Spleen (tissue), 11 donors: ENCODE measurements around the gene RDH11. TPM values are rescaled to one million over a fixed set of nuclear protein-coding genes. Genes with fewer than 3 reads are reported as not detected.
"Not testable (repeated sequence)": the region's sequence is repeated elsewhere in the genome, so short reads cannot be mapped to it uniquely, and the experiment has no call there.

Experiments used
- DNase-seq: peaks from one replicate; pipeline ENCODE4 v3.0.0-alpha.2; 2020
- H3K27ac ChIP-seq, 8 donors: fragments of 200-600 bp; sonication (generic) in 7 of 8; 1 replicate in 4 of 8; 2 replicates in 4 of 8; pipeline versions ENCODE4 v1.5.0 to v1.8.0; 2016 to 2021; ENCODE audit warnings: inconsistent platforms in 4 of 8, mild to moderate bottlenecking in 4 of 8, moderate library complexity in 1 of 8
- H3K27me3 ChIP-seq, 7 donors: fragments of 200-600 bp; sonication (generic) in 6 of 7; replicated peaks in 1 of 7; 1 replicate in 4 of 7; 2 replicates in 3 of 7; pipeline versions ENCODE4 v1.5.0 to v1.8.0; 2016 to 2021; ENCODE audit warnings: inconsistent platforms in 3 of 7, mild to moderate bottlenecking in 1 of 7
- H3K36me3 ChIP-seq, 6 donors: fragments of 200-600 bp; sonication (generic) in 5 of 6; 1 replicate in 4 of 6; 2 replicates in 2 of 6; pipeline versions ENCODE4 v1.5.0 to v1.8.0; 2016 to 2021; ENCODE audit warnings: inconsistent platforms in 2 of 6
- H3K4me1 ChIP-seq, 6 donors: fragments of 200-600 bp; sonication (generic) in 5 of 6; 1 replicate in 3 of 6; 2 replicates in 3 of 6; pipeline versions ENCODE4 v1.5.0 to v1.8.0; 2016 to 2021; ENCODE audit warnings: inconsistent platforms in 3 of 6
- H3K4me3 ChIP-seq, 8 donors: fragments of 200-600 bp; sonication (generic) in 7 of 8; 1 replicate in 4 of 8; 2 replicates in 4 of 8; pipeline versions ENCODE4 v1.5.0 to v1.8.0; 2016 to 2021; ENCODE audit warnings: inconsistent platforms in 4 of 8, mild to moderate bottlenecking in 4 of 8, moderate library complexity in 2 of 8
- H3K9me3 ChIP-seq, 8 donors: fragments of 200-600 bp; sonication (generic) in 7 of 8; 1 replicate in 4 of 8; 2 replicates in 4 of 8; pipeline versions ENCODE4 v1.5.0 to v1.8.0; 2016 to 2021; ENCODE audit warnings: inconsistent platforms in 4 of 8
- CTCF ChIP-seq, 11 experiments: fragments of 200-600 bp in 7 of 11; fragments of 450-650 bp in 4 of 11; sonication (generic) in 4 of 11; IDR thresholded peaks in 8 of 11; conservative IDR thresholded peaks in 3 of 11; 1 replicate in 7 of 11; 2 replicates in 4 of 11; pipeline versions ENCODE4 v1.4.0 to v1.8.0; 2016 to 2021; ENCODE audit warnings: antibody characterized with exemption in 11 of 11, inconsistent platforms in 4 of 11, mild to moderate bottlenecking in 1 of 11
- POLR2A ChIP-seq, 3 donors: fragments of 450-650 bp; IDR thresholded peaks; one replicate each; pipeline ENCODE4 v1.5.1; 2017; ENCODE audit warnings: antibody characterized with exemption in 3 of 3, mild to moderate bottlenecking in 1 of 3
- POLR2AphosphoS5 ChIP-seq, 3 donors: sonication (generic); formaldehyde crosslinking; IDR thresholded peaks; one replicate each; pipeline ENCODE4 v1.5.1; 2017; ENCODE audit warnings: antibody characterized with exemption in 3 of 3
- WGBS, 5 donors: extraction: QIAGEN DNeasy Blood & Tissue Kit in 3 of 5; methylation state at CpG; one replicate each; pipeline versions ENCODE4 v1.1.5 to v1.1.7; 2013 to 2018; 5-methylcytosine and 5-hydroxymethylcytosine counted together
- intact Hi-C: fragments of 100-400 bp; cut with DNase I; formaldehyde crosslinking; loops from one replicate; pipeline ENCODE4 v1.15.0; 2023; ENCODE audit warnings: low total_unique reads
- polyA plus RNA-seq, 3 donors: library from polyadenylated mRNA; stranded (reverse); fragments of 200-250 nt; gene quantifications; one replicate each; pipeline ENCODE4 v1.2.1, GENCODE V29; 2013
- total RNA-seq, 7 donors: library from RNA; depleted of rRNA in 3 of 7; stranded (reverse); fragments of >200 nt in 3 of 7; fragmentation: NEBNext Ultra II Directional in 4 of 7; extraction: Animal tissue kit (Norgen Biotek cat#: 25700) in 4 of 7; gene quantifications; one replicate each; pipeline versions ENCODE4 v1.1.0 to v1.2.1, GENCODE V29; 2016 to 2021
- donor health status: healthy with polysubstance abuse.
- donor health status: DM: no; HTN: no; CAD: no; lungs with moderate emphysema.
- donor health status: DM: no; HTN: no; CAD: no.
- donor health status: Bipolar disorder and iron deficiency.
- donor health status: healthy.
- donor health status: DM: no; HTN: no; CAD: no.
- donor health status: DM: yes; HTN: yes; CAD: no.

RDH11 gene
- total and polyA plus RNA-seq, 10 donors: 18.0 to 49.9 (median 31.0) TPM

- WGBS, 5 donors: 40 to 54% (median 45%) methylated on average over 3 of the region's 3 CpGs
- no peak for DNase-seq
- TF ChIP-seq POLR2A (IDR thresholded peaks at IDR 0.05) (no peak), CTCF (IDR thresholded peaks at IDR 0.05 in 8 of 11, conservative IDR thresholded peaks at IDR 0.05 in 3 of 11) (no peak), POLR2AphosphoS5 (IDR thresholded peaks at IDR 0.05) (no peak)
- H3K4me1 ChIP-seq: peaks cover 0 to 7% (median 0%) of the 10 kb centered on the region in 6 donors
- intact Hi-C loops: no loop called here
- H3K27me3 ChIP-seq: no peaks in the 10 kb centered on the region
- H3K4me3 ChIP-seq: no peak overlapping the region
- H3K36me3 ChIP-seq: no peaks in the 10 kb centered on the region
- H3K27ac ChIP-seq: no peak overlapping the region
- H3K9me3 ChIP-seq: peaks cover 0 to 16% (median 13%) of the 10 kb centered on the region in 8 donors
Measured at GRCh38 chr14:67703997-67704396, 8.4 kb upstream of the RDH11 start.

GRCh38 chr14:67701492-67701891 is 5.9 kb upstream of the RDH11 start, which contains the start of gene RDH12:
Gene RDH12, plus strand, starts transcription at chr14:67701886. Its CDS starts 20,757 bp downstream, at chr14:67722643.
- WGBS, 5 donors: 77 to 95% (median 85%) methylated on average over 8 of the region's 8 CpGs
- H3K27me3 ChIP-seq, DNase-seq, H3K36me3 ChIP-seq, H3K4me3 ChIP-seq, H3K9me3 ChIP-seq, H3K4me1 ChIP-seq, intact Hi-C loops: not testable (repeated sequence)
- H3K27ac ChIP-seq: peak within 1 kb of the TSS in 1 of 8 donors; percentile 43

- Histone ChIP-seq H3K4me3 (no peak overlapping the region), H3K36me3 (no peaks in the 10 kb centered on the region), H3K9me3 (no peaks in the 10 kb centered on the region), H3K27me3 (no peaks in the 10 kb centered on the region), H3K27ac (no peak overlapping the region), H3K4me1 (peaks cover 0 to 21% (median 14%) of the 10 kb centered on the region in 6 donors)
- intact Hi-C loops: no loop called here
- 63 to 79% (median 71%) methylated on average over 1 of the region's 1 CpG for WGBS, 5 donors
- no peak for TF ChIP-seq POLR2AphosphoS5 (IDR thresholded peaks at IDR 0.05)
- no peak for DNase-seq
Measured at GRCh38 chr14:67698179-67698578, 2.6 kb upstream of the RDH11 start.

GRCh38 chr14:67697006-67697405 is 1.4 kb upstream of the RDH11 start:
- H3K27me3 ChIP-seq: no peaks in the 10 kb centered on the region
- DNase-seq: no peak
- H3K9me3 ChIP-seq: no peaks in the 10 kb centered on the region
- intact Hi-C loops: no loop called here
- H3K27ac ChIP-seq: no peak overlapping the region
- WGBS, 5 donors: 72 to 93% (median 79%) methylated on average over 4 of the region's 4 CpGs
- H3K4me1 ChIP-seq: peaks cover 0 to 24% (median 16%) of the 10 kb centered on the region in 6 donors
- no peak overlapping the region for H3K4me3 ChIP-seq
- TF ChIP-seq POLR2A (IDR thresholded peaks at IDR 0.05) (no peak), POLR2AphosphoS5 (IDR thresholded peaks at IDR 0.05) (no peak), CTCF (IDR thresholded peaks at IDR 0.05 in 8 of 11, conservative IDR thresholded peaks at IDR 0.05 in 3 of 11) (no peak)
- peaks cover 0 to 10% (median under 1%) of the 10 kb centered on the region in 6 donors for H3K36me3 ChIP-seq

- peak; percentile 83 for DNase-seq
- TF ChIP-seq POLR2AphosphoS5 (IDR thresholded peaks at IDR 0.05) (peak in 1 of 3 donors; percentile 28), POLR2A (IDR thresholded peaks at IDR 0.05) (no peak), CTCF (IDR thresholded peaks at IDR 0.05 in 8 of 11, conservative IDR thresholded peaks at IDR 0.05 in 3 of 11) (no peak)
- H3K36me3 ChIP-seq: peaks cover 0 to 31% (median 20%) of the 10 kb centered on the region in 6 donors
- peaks cover 0 to 24% (median 16%) of the 10 kb centered on the region in 6 donors for H3K4me1 ChIP-seq
- no peaks in the 10 kb centered on the region for H3K27me3 ChIP-seq
- WGBS, 5 donors: 0 to 1% (median 1%) methylated on average over 21 of the region's 21 CpGs
- intact Hi-C loops: no loop called here
- H3K4me3 ChIP-seq: peak overlapping the region; percentile 80 to 99 (median 92)
- H3K9me3 ChIP-seq: no peaks in the 10 kb centered on the region
- peak overlapping the region; percentile 42 to 85 (median 80) for H3K27ac ChIP-seq
Measured at GRCh38 chr14:67694791-67695393, 672 bp downstream of the RDH11 start.
